ENCODE data around the gene ZNF431. TPM values are rescaled to one million over a fixed set of nuclear protein-coding genes. Genes with fewer than 3 reads are reported as not detected.
A peak's percentile ranks its signal among the peaks of the same experiment; 100 is the strongest.

ZNF431 gene
- polyA plus RNA-seq (2013, experiment 1 of 4), result 29.5 TPM
- polyA plus RNA-seq (2013, experiment 2 of 4), result 30.0 TPM
- 24.5 TPM for polyA plus RNA-seq (2013, experiment 3 of 4)
- polyA plus RNA-seq (2013, experiment 4 of 4), result 21.8 TPM

DNA sequence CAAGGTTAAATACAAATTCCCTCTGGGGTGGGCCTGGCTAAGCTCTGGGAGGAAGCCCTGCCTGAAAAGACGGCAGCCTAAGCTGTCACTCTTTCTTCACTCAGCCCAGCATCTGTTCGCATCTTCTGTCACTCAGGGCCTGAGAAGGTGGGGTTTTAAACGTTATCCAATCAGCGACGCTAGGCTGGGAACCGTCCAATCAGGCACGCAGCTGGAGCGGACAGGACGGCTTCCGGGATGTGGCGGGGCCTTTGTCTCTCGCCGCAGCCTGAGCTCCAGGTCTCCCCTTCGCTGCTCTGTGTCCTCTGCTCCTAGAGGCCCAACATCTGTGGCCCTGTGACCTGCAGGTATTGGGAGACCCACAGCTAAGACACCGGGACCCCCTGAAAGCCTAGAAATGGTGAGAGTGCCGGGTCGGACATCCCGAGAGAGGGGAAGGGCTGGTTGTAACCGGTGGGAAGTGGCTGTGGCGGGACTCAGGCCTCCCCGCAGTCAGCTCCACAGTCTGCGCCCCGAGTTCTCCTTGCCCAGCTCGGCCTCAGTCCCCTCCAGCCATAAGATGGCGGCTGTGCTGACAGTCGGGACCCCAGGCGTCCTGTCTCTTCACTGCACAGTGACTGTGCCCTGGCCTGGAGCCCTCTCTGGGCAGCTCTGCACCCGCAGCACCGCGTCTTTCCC, at the start of gene ZNF431:
TSS of gene ZNF431 (plus strand) at position 254 of the 678 bp plus-strand sequence. CDS start at position 398, 144 bp downstream.
- Histone ChIP-seq H3K4me1 (ENCODE audit: control insufficient read depth, insufficient read depth, low read length) (no peaks in the 10 kb centered on the region), H3K9me3 (ENCODE audit: control insufficient read depth, low read length) (peaks cover 2% of the 10 kb centered on the region), H3K27me3 (ENCODE audit: control insufficient read depth, insufficient read depth, low read length, poor library complexity, severe bottlenecking) (no peaks in the 10 kb centered on the region), H3K4me3 (ENCODE audit: insufficient read depth, low read depth, low read length) (peak within 1 kb of the TSS; percentile 87), H3K36me3 (ENCODE audit: control insufficient read depth, insufficient read depth, low read length) (peaks cover 35% of the 10 kb centered on the region), H3K27ac (ENCODE audit: insufficient read depth, low read depth, low read length, poor library complexity, severe bottlenecking) (peak within 1 kb of the TSS; percentile 99)
- WGBS, 2 experiments, result 0% methylated on average over 30 of the region's 30 CpGs

DNA sequence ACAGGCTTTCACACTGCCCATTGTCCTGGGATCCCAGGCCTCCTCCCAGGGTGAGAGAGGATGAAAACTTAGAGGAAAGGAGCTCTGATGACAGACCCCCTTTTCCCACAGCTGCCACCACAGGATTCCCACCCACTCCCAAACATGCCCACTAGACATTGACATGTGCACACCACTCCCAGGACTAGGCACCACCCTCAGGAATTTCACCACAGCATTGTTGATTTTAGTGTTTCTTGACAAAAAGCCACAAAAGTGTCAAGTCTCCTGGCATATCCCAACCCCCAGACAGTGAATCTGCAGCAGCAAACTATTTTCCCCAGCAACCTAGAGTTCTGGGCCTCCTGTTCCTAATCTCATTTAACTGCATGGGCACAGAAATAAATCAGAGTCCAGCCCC, 49.7 kb upstream of the ZNF431 start:
- H3K9me3 ChIP-seq (ENCODE audit: control insufficient read depth, low read length), result no peaks in the 10 kb centered on the region
- H3K4me1 ChIP-seq (ENCODE audit: control insufficient read depth, insufficient read depth, low read length), result peaks cover 7% of the 10 kb centered on the region
- no peak overlapping the region for H3K4me3 ChIP-seq (ENCODE audit: insufficient read depth, low read depth, low read length)
- H3K36me3 ChIP-seq (ENCODE audit: control insufficient read depth, insufficient read depth, low read length), result no peaks in the 10 kb centered on the region
- peak overlapping the region; percentile 44 for H3K27ac ChIP-seq (ENCODE audit: insufficient read depth, low read depth, low read length, poor library complexity, severe bottlenecking)
- no peaks in the 10 kb centered on the region for H3K27me3 ChIP-seq (ENCODE audit: control insufficient read depth, insufficient read depth, low read length, poor library complexity, severe bottlenecking)

- H3K4me1 ChIP-seq (ENCODE audit: control insufficient read depth, insufficient read depth, low read length), result peaks cover 4% of the 10 kb centered on the region
Observed at GRCh38 chr19:21094347-21095025, 47.4 kb upstream of the ZNF431 start.

DNA sequence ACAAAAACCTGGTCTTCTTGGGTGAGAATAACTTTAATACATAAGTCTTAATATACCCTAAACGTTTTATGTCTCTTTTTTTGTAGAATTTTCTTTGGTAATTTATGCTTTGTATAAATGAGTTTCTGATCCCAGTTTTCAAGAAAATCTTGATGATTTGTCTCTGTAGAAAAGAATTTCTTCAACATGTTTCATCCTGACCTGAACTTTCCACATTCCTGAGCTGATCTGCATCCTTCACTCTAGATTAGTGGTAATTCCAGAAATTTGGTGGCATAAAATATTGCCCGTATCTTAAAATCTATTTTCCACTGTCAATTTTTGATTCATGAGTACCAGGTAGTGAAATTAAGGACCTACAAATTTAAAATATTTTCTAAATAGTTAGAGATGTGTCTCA, 43.5 kb upstream of the ZNF431 start:
- H3K9me3 ChIP-seq (ENCODE audit: control insufficient read depth, low read length), result no peaks in the 10 kb centered on the region
- H3K27ac ChIP-seq (ENCODE audit: insufficient read depth, low read depth, low read length, poor library complexity, severe bottlenecking), result no peak overlapping the region
- no peaks in the 10 kb centered on the region for H3K4me1 ChIP-seq (ENCODE audit: control insufficient read depth, insufficient read depth, low read length)
- WGBS, 2 experiments, result 100% methylated on average over 1 of the region's 2 CpGs; no CpG with 5 or more reads in 1 of the 2 experiments
- H3K36me3 ChIP-seq (ENCODE audit: control insufficient read depth, insufficient read depth, low read length), result peaks cover 7% of the 10 kb centered on the region
- no peaks in the 10 kb centered on the region for H3K27me3 ChIP-seq (ENCODE audit: control insufficient read depth, insufficient read depth, low read length, poor library complexity, severe bottlenecking)
- H3K4me3 ChIP-seq (ENCODE audit: insufficient read depth, low read depth, low read length), result no peak overlapping the region

More at GRCh38 chr19:21094347-21095025, 47.4 kb upstream of the ZNF431 start:
- Histone ChIP-seq H3K27ac (ENCODE audit: insufficient read depth, low read depth, low read length, poor library complexity, severe bottlenecking) (no peak overlapping the region), H3K36me3 (ENCODE audit: control insufficient read depth, insufficient read depth, low read length) (peaks cover 7% of the 10 kb centered on the region), H3K9me3 (ENCODE audit: control insufficient read depth, low read length) (no peaks in the 10 kb centered on the region), H3K4me3 (ENCODE audit: insufficient read depth, low read depth, low read length) (no peak overlapping the region), H3K27me3 (ENCODE audit: control insufficient read depth, insufficient read depth, low read length, poor library complexity, severe bottlenecking) (no peaks in the 10 kb centered on the region)
- WGBS, 2 experiments, result 93 to 96% methylated on average over 1 of the region's 1 CpG

GRCh38 chr19:21101521-21102242, 40.2 kb upstream of the ZNF431 start:
- no peak overlapping the region for H3K27ac ChIP-seq (ENCODE audit: insufficient read depth, low read depth, low read length, poor library complexity, severe bottlenecking)
- no peaks in the 10 kb centered on the region for H3K4me1 ChIP-seq (ENCODE audit: control insufficient read depth, insufficient read depth, low read length)
- H3K4me3 ChIP-seq (ENCODE audit: insufficient read depth, low read depth, low read length), result no peak overlapping the region
- H3K36me3 ChIP-seq (ENCODE audit: control insufficient read depth, insufficient read depth, low read length), result peaks cover 14% of the 10 kb centered on the region
- WGBS, 2 experiments, result 90 to 92% methylated on average over 2 of the region's 2 CpGs
- no peaks in the 10 kb centered on the region for H3K27me3 ChIP-seq (ENCODE audit: control insufficient read depth, insufficient read depth, low read length, poor library complexity, severe bottlenecking)
- H3K9me3 ChIP-seq (ENCODE audit: control insufficient read depth, low read length), result no peaks in the 10 kb centered on the region

DNA sequence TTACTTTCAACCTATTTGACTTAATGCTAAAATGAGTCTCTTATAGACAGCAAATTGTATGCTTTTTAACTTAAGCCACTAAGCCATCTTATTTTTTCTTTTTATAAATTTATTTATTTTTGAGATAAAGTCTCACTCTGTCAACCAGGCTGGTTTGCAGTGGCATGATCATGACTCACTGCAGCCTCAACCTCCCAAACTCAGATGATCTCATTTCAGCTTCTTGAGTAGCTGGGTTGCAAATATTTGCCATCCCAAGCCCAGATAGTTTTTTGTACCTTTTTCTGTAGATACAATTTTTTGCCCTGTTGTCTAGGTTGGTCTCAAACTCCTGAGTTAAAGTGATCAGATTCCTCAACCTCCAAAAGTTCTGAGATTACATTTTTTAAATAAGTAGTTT, 32.7 kb upstream of the ZNF431 start:
- Histone ChIP-seq H3K4me3 (ENCODE audit: insufficient read depth, low read depth, low read length) (no peak overlapping the region), H3K27me3 (ENCODE audit: control insufficient read depth, insufficient read depth, low read length, poor library complexity, severe bottlenecking) (no peaks in the 10 kb centered on the region), H3K9me3 (ENCODE audit: control insufficient read depth, low read length) (no peaks in the 10 kb centered on the region), H3K4me1 (ENCODE audit: control insufficient read depth, insufficient read depth, low read length) (no peaks in the 10 kb centered on the region), H3K27ac (ENCODE audit: insufficient read depth, low read depth, low read length, poor library complexity, severe bottlenecking) (no peak overlapping the region), H3K36me3 (ENCODE audit: control insufficient read depth, insufficient read depth, low read length) (peaks cover 12% of the 10 kb centered on the region)

DNA sequence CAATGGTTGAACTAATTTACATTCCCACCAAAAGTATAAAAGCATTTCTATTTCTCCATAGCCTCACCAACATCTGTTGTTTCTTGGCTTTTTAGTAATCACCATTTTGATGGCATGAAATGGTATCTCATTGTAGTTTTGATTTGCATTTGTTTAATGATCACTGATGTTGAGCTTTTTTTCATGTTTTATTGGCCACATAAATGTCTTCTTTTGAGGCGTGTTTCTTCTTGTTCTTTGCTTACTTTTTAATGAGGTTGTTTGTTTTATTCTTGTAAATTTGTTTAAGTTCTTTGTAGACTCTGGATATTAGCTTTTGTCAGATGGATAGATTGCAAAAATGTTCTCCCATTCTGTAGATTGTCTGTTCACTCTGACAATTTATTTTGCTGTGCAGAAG, 31.7 kb upstream of the ZNF431 start:
- Histone ChIP-seq H3K9me3 (ENCODE audit: control insufficient read depth, low read length) (no peaks in the 10 kb centered on the region), H3K27me3 (ENCODE audit: control insufficient read depth, insufficient read depth, low read length, poor library complexity, severe bottlenecking) (no peaks in the 10 kb centered on the region), H3K4me1 (ENCODE audit: control insufficient read depth, insufficient read depth, low read length) (no peaks in the 10 kb centered on the region), H3K27ac (ENCODE audit: insufficient read depth, low read depth, low read length, poor library complexity, severe bottlenecking) (no peak overlapping the region), H3K4me3 (ENCODE audit: insufficient read depth, low read depth, low read length) (no peak overlapping the region), H3K36me3 (ENCODE audit: control insufficient read depth, insufficient read depth, low read length) (peaks cover 12% of the 10 kb centered on the region)
- WGBS, 2 experiments, result 91 to 100% methylated on average over 1 of the region's 1 CpG

GRCh38 chr19:21115430-21115829, 26.4 kb upstream of the ZNF431 start:
- Histone ChIP-seq H3K36me3 (ENCODE audit: control insufficient read depth, insufficient read depth, low read length) (peaks cover 23% of the 10 kb centered on the region), H3K9me3 (ENCODE audit: control insufficient read depth, low read length) (no peaks in the 10 kb centered on the region), H3K4me1 (ENCODE audit: control insufficient read depth, insufficient read depth, low read length) (no peaks in the 10 kb centered on the region), H3K27ac (ENCODE audit: insufficient read depth, low read depth, low read length, poor library complexity, severe bottlenecking) (no peak overlapping the region), H3K27me3 (ENCODE audit: control insufficient read depth, insufficient read depth, low read length, poor library complexity, severe bottlenecking) (no peaks in the 10 kb centered on the region), H3K4me3 (ENCODE audit: insufficient read depth, low read depth, low read length) (no peak overlapping the region)

DNA sequence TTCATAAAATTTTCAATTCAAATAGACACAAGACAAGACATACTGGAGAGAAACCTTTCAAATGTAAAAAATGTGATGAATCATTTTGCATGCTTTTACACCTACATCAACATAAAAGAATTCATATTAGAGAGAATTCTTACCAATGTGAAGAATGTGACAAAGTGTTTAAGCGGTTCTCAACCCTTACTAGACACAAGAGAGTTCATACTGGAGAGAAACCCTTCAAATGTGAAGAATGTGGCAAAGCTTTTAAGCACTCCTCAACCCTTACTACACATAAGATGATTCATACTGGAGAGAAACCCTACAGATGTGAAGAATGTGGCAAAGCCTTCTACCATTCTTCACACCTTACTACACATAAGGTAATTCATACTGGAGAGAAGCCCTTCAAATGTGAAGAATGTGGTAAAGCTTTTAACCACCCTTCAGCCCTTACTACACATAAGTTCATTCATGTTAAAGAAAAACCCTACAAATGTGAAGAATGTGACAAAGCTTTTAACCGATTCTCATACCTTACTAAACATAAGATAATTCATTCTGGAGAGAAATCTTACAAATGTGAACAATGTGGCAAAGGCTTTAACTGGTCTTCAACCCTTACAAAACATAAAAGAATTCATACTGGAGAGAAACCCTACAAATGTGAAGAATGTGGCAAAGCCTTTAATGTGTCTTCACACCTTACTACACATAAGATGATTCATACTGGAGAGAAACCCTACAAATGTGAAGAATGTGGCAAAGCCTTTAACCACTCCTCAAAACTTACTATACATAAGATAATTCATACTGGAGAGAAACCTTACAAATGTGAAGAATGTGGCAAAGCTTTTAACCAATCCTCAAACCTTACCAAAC, 24.6 kb upstream of the ZNF431 start:
- H3K27me3 ChIP-seq (ENCODE audit: control insufficient read depth, insufficient read depth, low read length, poor library complexity, severe bottlenecking), result no peaks in the 10 kb centered on the region
- H3K9me3 ChIP-seq (ENCODE audit: control insufficient read depth, low read length), result no peaks in the 10 kb centered on the region
- peaks cover 23% of the 10 kb centered on the region for H3K36me3 ChIP-seq (ENCODE audit: control insufficient read depth, insufficient read depth, low read length)
- H3K4me1 ChIP-seq (ENCODE audit: control insufficient read depth, insufficient read depth, low read length), result no peaks in the 10 kb centered on the region
- no peak overlapping the region for H3K4me3 ChIP-seq (ENCODE audit: insufficient read depth, low read depth, low read length)
- WGBS, 2 experiments, result 91% methylated on average over 2 of the region's 2 CpGs; no CpG with 5 or more reads in 1 of the 2 experiments
- no peak overlapping the region for H3K27ac ChIP-seq (ENCODE audit: insufficient read depth, low read depth, low read length, poor library complexity, severe bottlenecking)

Data from ectodermal cell (in vitro differentiated cells).